G401 (cell line): ENCODE data around the gene KLHL40. TPM values are rescaled to one million over a fixed set of nuclear protein-coding genes. Genes with fewer than 3 reads are reported as not detected.
A peak's percentile ranks its signal among the peaks of the same experiment; 100 is the strongest.

Experiments used
- DNase-seq: peaks from one replicate; pipeline ENCODE4 v3.0.0-alpha.2; 2015; ENCODE audit warnings: low spot score
- in situ Hi-C: cut with HindIII; loops from 2 replicates; pipeline ENCODE4 v1.10.0; 2016; ENCODE audit warnings: low sequenced_read_pairs, mixed read lengths
- total RNA-seq: library from RNA; depleted of rRNA; stranded (reverse); fragments of >200 nt; shearing (Covaris generic); gene quantifications from 2 replicates; pipeline ENCODE4 v1.2.3, GENCODE V29; 2014; rRNA removed

The KLHL40 gene
- total RNA-seq, 1 experiment from 2014 or later = not detected

GRCh38 chr3:42731476-42732195 is 46.3 kb downstream of the KLHL40 start:
- no peak for DNase-seq
- in situ Hi-C loops = no loop called here

- DNase-seq = peak; percentile 17
- in situ Hi-C loops = no loop called here
Observed at GRCh38 chr3:42732196-42732828, 47.0 kb downstream of the KLHL40 start.

GRCh38 chr3:42732829-42733459 is 47.6 kb downstream of the KLHL40 start:
- DNase-seq = no peak
- in situ Hi-C loops = no loop called here

GRCh38 chr3:42733501-42734262 is 48.3 kb downstream of the KLHL40 start:
- in situ Hi-C loops = no loop called here
- DNase-seq = peak; percentile 38

- DNase-seq = no peak
- in situ Hi-C loops = no loop called here
Observed at GRCh38 chr3:42734263-42734860, 49.0 kb downstream of the KLHL40 start.

- in situ Hi-C loops = no loop called here
- no peak for DNase-seq
Observed at GRCh38 chr3:42735019-42735418, 49.7 kb downstream of the KLHL40 start.

- in situ Hi-C loops = no loop called here
- DNase-seq = no peak
Observed at GRCh38 chr3:42735615-42736014, 50.3 kb downstream of the KLHL40 start.

- in situ Hi-C loops = no loop called here
- no peak for DNase-seq
Observed at GRCh38 chr3:42736081-42736480, 50.7 kb downstream of the KLHL40 start.

GRCh38 chr3:42736531-42736930 is 51.2 kb downstream of the KLHL40 start:
- DNase-seq = no peak
- in situ Hi-C loops = no loop called here

- in situ Hi-C loops = no loop called here
- DNase-seq = peak; percentile 18
Observed at GRCh38 chr3:42739401-42740158, 54.2 kb downstream of the KLHL40 start.

GRCh38 chr3:42741796-42742195 is 56.5 kb downstream of the KLHL40 start:
- in situ Hi-C loops = no loop called here
- no peak for DNase-seq

Other genes starting within 250 kb of the KLHL40 start
- 0.14 TPM in 1 of 2 replicates, not detected in the other for gene VIPR1, start 182.9 kb upstream of the KLHL40 start, total RNA-seq
- gene SEC22C, start 103.6 kb upstream of the KLHL40 start, total RNA-seq = 83.4 and 84.3 TPM in 2 replicates
- 41.1 and 45.8 TPM in 2 replicates for gene SS18L2, start 94.7 kb upstream of the KLHL40 start, total RNA-seq
- 9.5 and 23.6 TPM in 2 replicates for gene NKTR, start 84.9 kb upstream of the KLHL40 start, total RNA-seq
- 12.7 and 16.1 TPM in 2 replicates for gene ZBTB47, start 31.8 kb upstream of the KLHL40 start, total RNA-seq
- gene HHATL, start 17.3 kb downstream of the KLHL40 start, total RNA-seq = not detected in 2 replicates
- gene CCDC13, start 87.7 kb downstream of the KLHL40 start, total RNA-seq = 1.4 and 3.3 TPM in 2 replicates
- gene HIGD1A, start 119.0 kb downstream of the KLHL40 start, total RNA-seq = 239 and 240 TPM in 2 replicates
- gene ACKR2, start 123.9 kb downstream of the KLHL40 start, total RNA-seq = not detected in 2 replicates
- gene CYP8B1, start 190.3 kb downstream of the KLHL40 start, total RNA-seq = not detected in 2 replicates
- not detected in 2 replicates for gene ZNF662, start 220.6 kb downstream of the KLHL40 start, total RNA-seq